CD4-positive, alpha-beta T cell treated with Interferon gamma for 1 hour (primary cell): ENCODE results near the gene RABIF.

ENCODE experiments used
- DNase-seq: peaks from one replicate; pipeline ENCODE4 v3.0.0-alpha.2; 2020

The RABIF gene

GRCh38 chr1:202871367-202871766 lies 17.6 kb downstream of the RABIF start:
- no peak for DNase-seq

- no peak for DNase-seq
Observed at GRCh38 chr1:202862679-202863560, 26.0 kb downstream of the RABIF start.

DNA sequence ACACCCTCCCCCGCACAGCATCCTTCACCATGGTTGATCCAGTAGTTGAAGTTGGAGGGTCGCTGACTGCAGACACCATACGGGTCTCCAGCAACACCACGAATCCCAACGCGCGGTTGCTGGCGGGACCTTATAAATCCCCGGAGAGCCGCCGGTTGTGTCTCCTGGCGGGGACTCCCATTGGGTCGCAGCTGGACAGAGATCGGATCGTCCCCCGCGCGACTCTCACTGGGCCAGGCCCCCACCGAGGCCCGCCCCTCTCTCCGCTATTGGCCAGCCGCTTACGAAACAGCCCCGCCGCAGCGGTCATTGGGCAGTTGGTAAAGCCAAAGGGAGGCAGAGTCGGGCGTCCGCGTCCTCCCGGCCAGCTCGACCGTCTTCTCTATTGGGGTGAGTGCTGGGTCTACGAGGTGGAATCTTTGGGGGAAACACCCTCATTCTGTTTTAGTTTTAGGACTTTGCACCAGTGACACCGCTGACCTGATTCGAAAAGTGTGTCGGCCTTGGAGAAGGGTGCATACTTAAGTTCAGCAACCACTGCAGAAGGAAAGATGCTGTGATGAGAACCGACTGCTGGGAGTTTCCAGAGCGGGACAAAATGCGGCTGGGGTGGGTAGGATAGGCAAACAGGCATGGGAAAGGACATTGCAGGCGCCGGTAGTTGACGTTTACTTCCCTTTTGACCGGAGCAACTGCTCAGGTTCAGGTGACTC lies 27.4 kb downstream of the RABIF start:
- peak; percentile 62 for DNase-seq

GRCh38 chr1:202860744-202861419 lies 28.1 kb downstream of the RABIF start:
- DNase-seq, result no peak

- DNase-seq, result no peak
Observed at GRCh38 chr1:202858789-202859414, 30.0 kb downstream of the RABIF start.

DNA sequence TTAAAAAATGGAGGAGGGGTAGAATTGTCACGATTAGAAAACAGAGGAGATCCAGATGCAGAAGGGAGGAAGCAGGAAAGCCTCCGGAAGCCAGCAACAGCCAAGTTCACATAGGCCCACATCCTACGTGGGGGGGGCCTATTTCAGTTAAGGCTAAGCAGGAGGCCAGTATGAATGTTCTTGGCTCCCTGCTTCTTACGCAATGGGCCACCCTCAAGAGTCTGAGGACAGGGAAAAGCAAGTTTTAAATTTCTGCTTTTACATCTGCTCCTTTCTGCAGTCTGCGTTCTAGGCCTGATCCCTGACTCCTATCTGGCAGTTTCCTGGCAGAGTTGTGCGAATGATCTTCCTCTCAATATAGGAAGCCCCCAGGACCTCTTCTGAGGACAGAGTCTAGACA lies 30.6 kb downstream of the RABIF start:
- DNase-seq, result no peak

- no peak for DNase-seq
Observed at GRCh38 chr1:202857136-202857610, 31.8 kb downstream of the RABIF start.

GRCh38 chr1:202856014-202856413 lies 32.9 kb downstream of the RABIF start:
- no peak for DNase-seq

GRCh38 chr1:202854787-202855186 lies 34.2 kb downstream of the RABIF start:
- no peak for DNase-seq

DNA sequence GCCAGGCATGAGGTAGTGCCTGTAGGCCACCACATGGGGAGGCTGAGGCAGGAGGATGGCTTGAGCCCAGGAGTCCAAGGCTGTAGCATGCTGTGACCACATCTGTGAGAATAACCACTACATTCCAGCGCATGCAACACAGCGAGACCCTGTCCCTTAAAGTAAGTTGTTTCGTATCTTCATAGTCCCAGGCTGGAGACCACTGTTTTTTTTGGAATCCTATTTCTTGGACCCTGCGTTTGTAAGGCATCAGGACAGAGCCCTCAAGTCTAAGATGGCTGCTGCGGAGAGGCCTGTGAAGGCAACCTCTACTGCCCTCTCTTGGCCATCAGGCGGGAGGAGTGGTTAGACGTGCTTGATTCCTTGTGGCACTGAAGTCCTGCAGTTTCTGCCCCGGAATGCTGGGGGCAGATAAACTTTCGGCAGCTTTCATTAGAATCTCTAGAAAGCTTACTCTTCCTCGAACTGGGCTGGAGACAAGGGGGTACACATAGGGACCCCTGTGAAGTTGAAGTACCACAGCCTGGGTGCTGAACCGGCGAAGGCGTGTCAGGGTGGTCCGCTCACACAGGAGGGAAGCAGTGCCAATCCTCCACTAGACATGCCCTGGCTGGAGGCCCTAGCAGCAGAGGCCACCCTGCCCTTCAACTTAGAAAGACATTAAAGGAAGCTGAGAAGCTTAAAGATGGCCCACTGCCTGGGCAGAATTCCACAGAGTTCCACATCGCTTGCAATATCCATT lies 36.6 kb downstream of the RABIF start:
- peak; percentile 33 for DNase-seq

- no peak for DNase-seq
Observed at GRCh38 chr1:202850593-202851362, 38.2 kb downstream of the RABIF start.

- no peak for DNase-seq
Observed at GRCh38 chr1:202848191-202848542, 40.8 kb downstream of the RABIF start.

DNA sequence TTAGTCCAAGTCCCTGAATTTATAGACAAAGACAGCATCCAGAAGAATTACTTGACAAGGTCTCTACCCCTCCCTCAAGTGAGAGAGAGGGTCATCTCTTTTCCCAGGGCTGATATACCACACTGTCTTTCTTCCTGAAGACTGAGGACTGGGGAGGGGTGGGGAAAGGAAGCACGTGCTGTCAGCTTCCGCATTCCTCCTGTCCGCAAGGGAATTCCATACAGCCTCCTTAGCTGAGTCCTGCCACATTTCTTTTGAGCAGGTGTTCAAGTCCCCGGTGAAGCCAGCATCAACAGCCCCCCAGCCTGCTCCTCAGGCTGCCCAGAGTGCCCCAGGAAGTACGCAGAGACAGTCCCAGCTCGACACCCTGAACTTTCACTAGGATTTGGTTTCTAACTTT lies 44.0 kb downstream of the RABIF start:
- DNase-seq, result no peak

DNA sequence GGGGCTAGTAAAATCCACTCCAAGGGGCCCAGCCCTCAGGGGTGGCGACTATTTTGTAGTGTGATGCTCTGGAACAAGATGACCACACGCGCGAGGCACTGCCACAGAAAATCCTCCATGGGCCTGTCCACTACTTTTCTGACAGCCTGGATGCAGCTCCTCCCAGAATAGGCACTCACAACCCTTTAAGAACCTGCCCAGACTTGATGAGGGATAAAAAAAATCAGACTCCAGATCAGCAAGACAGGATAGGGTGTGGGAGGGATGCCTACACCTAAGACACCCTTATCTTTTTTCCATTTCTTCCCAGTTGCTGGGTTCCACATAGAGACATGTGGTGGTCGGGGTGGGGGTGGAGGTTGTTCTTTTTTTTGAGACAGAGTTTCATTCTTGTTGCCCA lies 44.7 kb downstream of the RABIF start:
- DNase-seq, result no peak

DNA sequence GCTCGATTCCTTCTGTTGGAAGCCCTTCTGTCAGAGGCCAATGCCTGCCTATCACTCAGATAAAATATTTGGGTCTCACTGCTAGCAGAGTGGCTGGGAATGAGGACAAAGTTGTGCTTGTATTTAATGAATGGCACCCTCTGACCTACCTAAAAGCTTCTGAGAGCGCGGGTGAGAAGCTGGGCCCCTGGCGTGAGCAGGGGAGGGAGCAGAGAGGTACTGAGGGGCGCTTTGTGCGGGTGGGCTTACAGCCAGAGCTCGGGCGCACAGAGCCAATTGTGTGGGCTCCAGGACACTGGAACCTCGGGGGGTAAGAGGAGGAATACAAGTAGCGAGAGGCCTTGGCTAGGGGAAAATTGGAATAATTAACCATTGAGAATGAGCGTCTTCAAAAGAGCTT lies 45.9 kb downstream of the RABIF start:
- DNase-seq, result no peak

GRCh38 chr1:202837746-202838262 lies 51.1 kb downstream of the RABIF start:
- DNase-seq, result no peak

- peak; percentile 13 for DNase-seq
Observed at GRCh38 chr1:202836623-202837403, 52.1 kb downstream of the RABIF start.

DNA sequence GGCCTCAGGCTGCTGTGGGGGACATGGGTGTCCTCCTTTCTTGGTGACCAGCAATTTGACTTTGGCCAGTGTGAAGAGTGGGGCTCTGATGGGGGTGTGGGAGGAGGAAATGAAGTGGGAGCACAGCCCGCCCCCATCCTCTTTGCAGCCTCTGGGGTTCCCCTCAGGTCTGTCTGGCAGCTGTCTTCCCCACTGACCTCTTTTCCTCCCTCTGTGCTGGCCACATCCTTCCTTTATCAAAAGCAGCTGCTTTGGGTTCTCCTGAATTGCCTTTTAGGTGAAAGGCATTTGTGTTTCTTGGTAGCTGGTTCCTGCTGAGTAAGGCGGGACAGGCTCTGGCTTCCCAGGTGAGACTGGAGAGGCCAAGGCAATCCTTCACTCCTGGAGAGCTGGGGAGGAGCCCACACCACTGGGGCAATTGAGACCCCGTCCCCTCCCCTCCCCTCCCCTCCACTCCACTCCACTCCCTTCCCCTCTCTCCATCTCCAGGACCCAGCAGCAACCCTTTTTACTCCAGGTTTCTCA lies 53.3 kb downstream of the RABIF start:
- DNase-seq, result peak; percentile 24

DNA sequence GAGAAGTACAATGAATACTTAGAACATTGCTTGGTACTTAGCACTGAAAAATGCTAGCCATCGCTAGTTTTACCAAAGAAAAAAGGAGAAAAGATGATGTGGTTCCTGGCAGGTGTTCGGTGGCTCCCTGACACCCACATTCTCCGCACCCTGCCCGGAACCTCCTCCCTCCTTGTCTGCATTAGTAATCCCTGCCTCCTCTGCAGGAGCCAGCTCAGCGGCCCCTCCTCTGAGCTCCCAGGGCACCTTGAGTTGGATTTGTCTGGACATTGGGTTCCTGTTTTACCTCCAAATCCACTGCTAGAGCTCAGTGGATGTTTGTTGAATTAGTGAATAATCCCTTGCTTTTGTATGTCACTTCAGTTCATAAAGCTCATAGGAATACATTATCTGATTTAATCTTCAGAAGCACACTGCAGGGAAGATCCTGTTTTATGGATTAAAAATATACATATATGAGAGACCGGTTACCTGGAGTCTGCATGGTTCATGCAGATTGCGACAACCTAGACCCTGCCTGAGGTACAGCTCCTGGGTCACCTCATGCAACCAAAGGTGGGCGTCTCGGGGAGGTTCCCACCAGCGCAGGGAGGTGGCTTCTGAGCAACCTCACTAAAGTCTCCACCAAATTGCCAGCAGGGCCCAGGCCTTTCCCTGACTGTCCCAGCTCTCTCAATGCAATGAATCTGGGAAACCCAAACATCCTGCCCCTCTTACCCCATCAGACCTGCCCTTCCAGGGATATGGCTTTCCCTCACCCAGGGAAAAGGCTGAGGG lies 54.0 kb downstream of the RABIF start:
- no peak for DNase-seq
